ENCODE results near the gene SLC22A1.

GRCh38 chr6:160128125-160128683 is 6.6 kb downstream of the SLC22A1 start:
- TF ChIP-seq CTCF (IDR thresholded peaks at IDR 0.05) (no peak), TCF7L2 (IDR thresholded peaks at IDR 0.05; ENCODE audit: low read depth, low read length) (no peak), SIN3A (IDR thresholded peaks at IDR 0.05; ENCODE audit: borderline replicate concordance, insufficient read depth, low read depth, low read length) (no peak)

Data from Panc1 (cell line).